Adipocyte (in vitro differentiated cells): ENCODE data around the gene SLC38A4.
"Not testable (repeated sequence)": the region's sequence is repeated elsewhere in the genome, so short reads cannot be mapped to it uniquely, and the experiment has no call there.

Source experiments
- DNase-seq: peaks from one replicate; pipeline ENCODE4 v3.0.0-alpha.2; 2015; ENCODE audit warnings: low read depth
- H3K27me3 ChIP-seq: replicated peaks from 2 replicates; pipeline ENCODE4 v1.7.0; 2013; ENCODE audit warnings: mild to moderate bottlenecking, low read length, moderate library complexity; ENCODE audit not compliant: control insufficient read depth, insufficient read depth
- H3K36me3 ChIP-seq: 2 replicates; pipeline ENCODE4 v1.7.0; 2013; ENCODE audit warnings: low read length, mild to moderate bottlenecking, moderate library complexity; ENCODE audit not compliant: control insufficient read depth, insufficient read depth, severe bottlenecking
- H3K4me1 ChIP-seq: 2 replicates; pipeline ENCODE4 v1.7.0; 2013; ENCODE audit warnings: mild to moderate bottlenecking, low read length, moderate library complexity; ENCODE audit not compliant: control insufficient read depth, insufficient read depth
- H3K4me3 ChIP-seq: 2 replicates; pipeline ENCODE4 v1.7.0; 2013; ENCODE audit warnings: mild to moderate bottlenecking, low read length, moderate library complexity
- H3K9ac ChIP-seq: 2 replicates; pipeline ENCODE4 v1.7.0; 2013; ENCODE audit warnings: mild to moderate bottlenecking, low read length, moderate library complexity
- H3K9me3 ChIP-seq: 2 replicates; pipeline ENCODE4 v1.7.0; 2013; ENCODE audit warnings: mild to moderate bottlenecking, low read length, moderate library complexity; ENCODE audit not compliant: control insufficient read depth

SLC38A4 gene

GRCh38 chr12:46825591-46826414, at the start of gene SLC38A4:
TSS of gene SLC38A4 (minus strand) at chr12:46825997. CDS start at chr12:46793071, 32,926 bp downstream.
- peak within 1 kb of the TSS; percentile 56 for H3K9ac ChIP-seq
- no peaks in the 10 kb centered on the region for H3K36me3 ChIP-seq
- H3K4me3 ChIP-seq = peak within 1 kb of the TSS; percentile 77
- peak; percentile 73 for DNase-seq
- no peaks in the 10 kb centered on the region for H3K9me3 ChIP-seq
- H3K4me1 ChIP-seq = peaks cover 9% of the 10 kb centered on the region
- peaks cover 20% of the 10 kb centered on the region for H3K27me3 ChIP-seq

- Histone ChIP-seq H3K4me1 (peaks cover 9% of the 10 kb centered on the region), H3K9ac (no peak overlapping the region), H3K4me3 (no peak overlapping the region), H3K36me3 (no peaks in the 10 kb centered on the region), H3K27me3 (no peaks in the 10 kb centered on the region), H3K9me3 (peaks cover 16% of the 10 kb centered on the region)
- no peak for DNase-seq
Measured at GRCh38 chr12:46875095-46875494, 49.3 kb upstream of the SLC38A4 start.

- Histone ChIP-seq H3K9me3 (peaks cover 16% of the 10 kb centered on the region), H3K27me3 (no peaks in the 10 kb centered on the region), H3K4me1 (peaks cover 9% of the 10 kb centered on the region), H3K4me3 (no peak overlapping the region), H3K9ac (no peak overlapping the region), H3K36me3 (no peaks in the 10 kb centered on the region)
- no peak for DNase-seq
Measured at GRCh38 chr12:46874642-46875041, 48.8 kb upstream of the SLC38A4 start.

GRCh38 chr12:46872135-46872534, 46.3 kb upstream of the SLC38A4 start:
- no peak overlapping the region for H3K4me3 ChIP-seq
- peaks cover 9% of the 10 kb centered on the region for H3K4me1 ChIP-seq
- peaks cover 16% of the 10 kb centered on the region for H3K9me3 ChIP-seq
- no peaks in the 10 kb centered on the region for H3K27me3 ChIP-seq
- no peak overlapping the region for H3K9ac ChIP-seq
- no peak for DNase-seq
- H3K36me3 ChIP-seq = no peaks in the 10 kb centered on the region

- Histone ChIP-seq H3K4me1 (no peaks in the 10 kb centered on the region), H3K4me3 (no peak overlapping the region), H3K9me3 (peaks cover 29% of the 10 kb centered on the region), H3K36me3 (no peaks in the 10 kb centered on the region), H3K27me3 (no peaks in the 10 kb centered on the region), H3K9ac (no peak overlapping the region)
- DNase-seq = no peak
Measured at GRCh38 chr12:46865311-46865710, 39.5 kb upstream of the SLC38A4 start.

- Histone ChIP-seq H3K36me3 (no peaks in the 10 kb centered on the region), H3K4me1 (no peaks in the 10 kb centered on the region), H3K9me3 (peaks cover 38% of the 10 kb centered on the region), H3K27me3 (no peaks in the 10 kb centered on the region), H3K9ac (no peak overlapping the region), H3K4me3 (no peak overlapping the region)
- no peak for DNase-seq
Measured at GRCh38 chr12:46858368-46858767, 32.6 kb upstream of the SLC38A4 start.

GRCh38 chr12:46857486-46857885, 31.7 kb upstream of the SLC38A4 start:
- Histone ChIP-seq H3K27me3 (no peaks in the 10 kb centered on the region), H3K4me3 (no peak overlapping the region), H3K9ac (no peak overlapping the region), H3K4me1 (no peaks in the 10 kb centered on the region), H3K9me3 (peaks cover 38% of the 10 kb centered on the region), H3K36me3 (no peaks in the 10 kb centered on the region)
- DNase-seq = no peak

- no peak for DNase-seq
- no peaks in the 10 kb centered on the region for H3K27me3 ChIP-seq
- H3K4me1 ChIP-seq = no peaks in the 10 kb centered on the region
- H3K9me3 ChIP-seq = peaks cover 38% of the 10 kb centered on the region
- H3K9ac ChIP-seq = no peak overlapping the region
- no peak overlapping the region for H3K4me3 ChIP-seq
- H3K36me3 ChIP-seq = no peaks in the 10 kb centered on the region
Measured at GRCh38 chr12:46855760-46856159, 30.0 kb upstream of the SLC38A4 start.

- not testable (repeated sequence) for DNase-seq, H3K4me3 ChIP-seq, H3K4me1 ChIP-seq, H3K9ac ChIP-seq, H3K36me3 ChIP-seq, H3K27me3 ChIP-seq
- H3K9me3 ChIP-seq = peaks cover 33% of the 10 kb centered on the region
Measured at GRCh38 chr12:46854188-46854587, 28.4 kb upstream of the SLC38A4 start.

GRCh38 chr12:46848792-46849191, 23.0 kb upstream of the SLC38A4 start:
- not testable (repeated sequence) for DNase-seq, H3K9me3 ChIP-seq, H3K36me3 ChIP-seq, H3K4me3 ChIP-seq, H3K9ac ChIP-seq, H3K27me3 ChIP-seq, H3K4me1 ChIP-seq

- Histone ChIP-seq H3K4me1 (peaks cover 13% of the 10 kb centered on the region), H3K9me3 (no peaks in the 10 kb centered on the region), H3K36me3 (no peaks in the 10 kb centered on the region), H3K27me3 (no peaks in the 10 kb centered on the region), H3K4me3 (no peak overlapping the region), H3K9ac (no peak overlapping the region)
- no peak for DNase-seq
Measured at GRCh38 chr12:46847001-46847400, 21.2 kb upstream of the SLC38A4 start.

GRCh38 chr12:46843811-46844210, 18.0 kb upstream of the SLC38A4 start:
- H3K4me1 ChIP-seq = peaks cover 17% of the 10 kb centered on the region
- no peaks in the 10 kb centered on the region for H3K27me3 ChIP-seq
- no peaks in the 10 kb centered on the region for H3K9me3 ChIP-seq
- no peak overlapping the region for H3K4me3 ChIP-seq
- no peaks in the 10 kb centered on the region for H3K36me3 ChIP-seq
- peak overlapping the region; percentile 47 for H3K9ac ChIP-seq
- peak; percentile 67 for DNase-seq
